ENCODE data around the gene CDCA8.

DNA sequence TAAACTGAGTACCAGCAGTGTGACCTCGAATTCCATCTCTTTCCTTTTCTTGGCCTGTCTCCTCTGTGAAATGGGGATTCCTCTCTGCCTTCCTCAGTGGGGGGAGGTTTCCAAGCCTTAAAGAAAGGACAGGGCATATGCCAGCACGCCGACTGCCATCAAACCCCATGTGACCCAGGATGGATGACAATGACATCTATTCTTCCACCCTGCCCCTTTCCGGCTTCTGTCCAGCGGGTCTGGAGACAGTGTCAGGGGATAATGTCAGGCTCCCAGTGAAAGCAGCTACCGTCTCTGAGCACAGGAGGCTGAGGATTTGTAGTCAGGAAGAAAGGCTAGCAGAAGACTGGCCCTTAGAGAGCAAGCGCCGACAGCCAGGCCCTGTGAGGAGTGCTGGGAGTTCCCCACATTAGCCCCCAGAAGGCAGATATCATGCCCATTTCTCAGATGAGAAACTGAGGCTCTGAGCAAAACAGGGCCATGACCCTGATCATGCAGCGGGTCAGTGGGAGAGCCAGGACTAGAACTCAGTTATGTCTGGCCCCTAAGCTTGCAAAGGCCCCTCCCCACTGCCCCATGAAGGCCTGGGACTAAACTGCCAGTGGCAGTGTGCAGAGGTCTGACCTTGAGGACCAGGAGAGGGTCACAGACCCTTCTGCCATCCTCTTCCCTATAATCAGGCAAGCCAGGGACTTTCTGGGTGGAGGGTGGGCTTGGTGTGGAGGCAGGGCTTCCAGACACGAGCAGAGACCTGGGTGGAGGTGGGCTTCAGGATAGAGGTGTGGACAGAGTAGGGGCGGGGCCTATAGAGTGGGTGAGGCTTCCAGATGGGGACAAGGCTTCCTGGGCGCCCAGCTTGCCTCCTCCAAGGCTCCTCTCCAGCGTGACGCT, 30.1 kb downstream of the CDCA8 start:
- TF ChIP-seq, protein P1, sequence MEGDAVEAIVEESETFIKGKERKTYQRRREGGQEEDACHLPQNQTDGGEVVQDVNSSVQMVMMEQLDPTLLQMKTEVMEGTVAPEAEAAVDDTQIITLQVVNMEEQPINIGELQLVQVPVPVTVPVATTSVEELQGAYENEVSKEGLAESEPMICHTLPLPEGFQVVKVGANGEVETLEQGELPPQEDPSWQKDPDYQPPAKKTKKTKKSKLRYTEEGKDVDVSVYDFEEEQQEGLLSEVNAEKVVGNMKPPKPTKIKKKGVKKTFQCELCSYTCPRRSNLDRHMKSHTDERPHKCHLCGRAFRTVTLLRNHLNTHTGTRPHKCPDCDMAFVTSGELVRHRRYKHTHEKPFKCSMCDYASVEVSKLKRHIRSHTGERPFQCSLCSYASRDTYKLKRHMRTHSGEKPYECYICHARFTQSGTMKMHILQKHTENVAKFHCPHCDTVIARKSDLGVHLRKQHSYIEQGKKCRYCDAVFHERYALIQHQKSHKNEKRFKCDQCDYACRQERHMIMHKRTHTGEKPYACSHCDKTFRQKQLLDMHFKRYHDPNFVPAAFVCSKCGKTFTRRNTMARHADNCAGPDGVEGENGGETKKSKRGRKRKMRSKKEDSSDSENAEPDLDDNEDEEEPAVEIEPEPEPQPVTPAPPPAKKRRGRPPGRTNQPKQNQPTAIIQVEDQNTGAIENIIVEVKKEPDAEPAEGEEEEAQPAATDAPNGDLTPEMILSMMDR (IDR thresholded peaks at IDR 0.05; ENCODE audit: low read depth, low read length), result no peak
- TF ChIP-seq POLR2A (IDR thresholded peaks at IDR 0.05; ENCODE audit: extremely low read depth, insufficient read length), result no peak

Data from NB4 (cell line).